AG09319 (cell line): ENCODE results near the gene ALOXE3.

Source experiments
- DNase-seq: peaks from one replicate; pipeline ENCODE4 v3.0.0-alpha.2; 2010; ENCODE audit warnings: low read depth; ENCODE audit errors: extremely low read depth
- TF ChIP-seq, protein P1 (sequence below): IDR thresholded peaks from 2 replicates; pipeline ENCODE4 v1.5.1; 2011; ENCODE audit warnings: low read depth, mild to moderate bottlenecking, inconsistent platforms, low read length, moderate library complexity

Gene ALOXE3

GRCh38 chr17:8100763-8101162 lies 17.6 kb downstream of the ALOXE3 start:
- DNase-seq, result no peak
- TF ChIP-seq, protein P1, sequence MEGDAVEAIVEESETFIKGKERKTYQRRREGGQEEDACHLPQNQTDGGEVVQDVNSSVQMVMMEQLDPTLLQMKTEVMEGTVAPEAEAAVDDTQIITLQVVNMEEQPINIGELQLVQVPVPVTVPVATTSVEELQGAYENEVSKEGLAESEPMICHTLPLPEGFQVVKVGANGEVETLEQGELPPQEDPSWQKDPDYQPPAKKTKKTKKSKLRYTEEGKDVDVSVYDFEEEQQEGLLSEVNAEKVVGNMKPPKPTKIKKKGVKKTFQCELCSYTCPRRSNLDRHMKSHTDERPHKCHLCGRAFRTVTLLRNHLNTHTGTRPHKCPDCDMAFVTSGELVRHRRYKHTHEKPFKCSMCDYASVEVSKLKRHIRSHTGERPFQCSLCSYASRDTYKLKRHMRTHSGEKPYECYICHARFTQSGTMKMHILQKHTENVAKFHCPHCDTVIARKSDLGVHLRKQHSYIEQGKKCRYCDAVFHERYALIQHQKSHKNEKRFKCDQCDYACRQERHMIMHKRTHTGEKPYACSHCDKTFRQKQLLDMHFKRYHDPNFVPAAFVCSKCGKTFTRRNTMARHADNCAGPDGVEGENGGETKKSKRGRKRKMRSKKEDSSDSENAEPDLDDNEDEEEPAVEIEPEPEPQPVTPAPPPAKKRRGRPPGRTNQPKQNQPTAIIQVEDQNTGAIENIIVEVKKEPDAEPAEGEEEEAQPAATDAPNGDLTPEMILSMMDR, result no peak

DNA sequence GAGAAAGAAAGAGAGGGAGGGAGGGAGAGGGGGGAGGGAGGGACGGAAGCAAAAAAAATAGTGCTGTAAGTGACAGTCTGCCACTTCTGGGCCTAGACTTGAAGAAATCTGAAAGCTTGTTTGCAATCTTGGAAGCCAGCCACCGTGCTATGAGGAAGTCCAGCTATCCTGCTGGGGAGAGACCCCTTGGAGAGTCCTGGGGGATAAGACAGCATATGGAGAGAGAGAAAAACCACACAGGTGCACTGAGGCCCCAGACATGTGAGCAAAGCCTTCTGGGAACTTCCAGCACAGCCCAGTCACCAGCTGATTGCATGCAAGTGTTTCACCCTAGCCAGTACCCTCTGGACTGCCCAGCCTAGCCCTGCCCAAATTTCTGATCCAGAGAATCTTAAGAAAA lies 18.2 kb downstream of the ALOXE3 start:
- no peak for DNase-seq
- TF ChIP-seq, protein P1, result no peak

DNA sequence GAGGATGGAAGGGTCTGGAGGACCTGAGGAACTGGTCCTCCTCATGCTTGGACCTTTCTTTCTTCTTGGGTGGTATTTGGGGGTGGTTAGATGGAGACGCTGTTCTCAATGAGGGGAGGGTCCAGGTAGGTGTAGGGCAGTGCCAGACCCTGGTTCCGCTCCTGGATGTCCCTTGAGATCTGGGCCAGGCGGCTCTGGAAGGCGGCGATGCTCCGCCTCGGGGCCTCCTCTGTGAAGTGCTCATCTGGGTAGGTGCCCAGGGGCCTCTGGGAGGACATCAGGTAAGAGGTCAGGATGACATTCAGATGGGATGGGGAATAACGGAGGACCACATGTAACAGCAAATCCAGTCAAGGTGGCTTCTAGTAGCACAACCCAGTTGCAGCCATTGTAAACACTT lies 21.8 kb downstream of the ALOXE3 start:
- TF ChIP-seq, protein P1, result no peak
- no peak for DNase-seq

GRCh38 chr17:8095361-8095760 lies 23.0 kb downstream of the ALOXE3 start:
- DNase-seq, result no peak
- TF ChIP-seq, protein P1, result no peak

DNA sequence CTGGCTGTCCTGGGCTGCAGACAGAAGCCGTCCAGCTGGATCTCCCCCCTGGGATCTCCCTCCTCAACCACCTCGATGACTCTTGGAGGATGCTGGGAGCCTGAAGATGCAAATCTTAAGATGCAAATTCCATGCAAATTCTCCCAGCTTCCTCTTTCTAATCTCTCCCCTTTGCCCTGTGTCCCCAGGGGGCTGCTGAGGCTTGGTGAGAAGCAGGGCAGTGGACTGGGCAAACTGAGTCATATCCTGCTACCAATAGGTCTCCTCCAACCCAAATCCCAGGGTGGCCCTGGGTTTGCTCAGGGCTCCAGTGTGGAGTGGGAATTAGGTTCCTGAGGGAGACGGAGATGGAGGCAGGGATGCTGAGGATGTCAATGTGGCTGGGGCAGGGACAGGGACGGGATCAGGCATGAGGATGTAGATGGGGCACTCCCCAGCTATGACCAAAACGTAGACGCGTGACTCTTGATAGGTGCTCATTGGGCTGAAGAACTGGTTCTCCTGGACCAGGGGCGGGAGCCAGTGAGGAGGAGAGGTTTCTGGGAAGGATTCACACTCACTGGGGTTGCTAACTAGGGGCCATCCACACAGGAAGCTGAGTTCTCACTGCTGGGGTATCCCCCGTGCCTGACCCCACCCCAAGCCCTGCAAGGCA lies 27.2 kb downstream of the ALOXE3 start:
- DNase-seq, result no peak

GRCh38 chr17:8089728-8090127 lies 28.6 kb downstream of the ALOXE3 start:
- no peak for DNase-seq
- TF ChIP-seq, protein P1, result no peak

More for the DNA sequence above, 27.2 kb downstream of the ALOXE3 start:
- TF ChIP-seq, protein P1, result no peak

- TF ChIP-seq, protein P1, result no peak
- DNase-seq, result no peak
Observed at GRCh38 chr17:8087952-8088230, 30.4 kb downstream of the ALOXE3 start.
